ENCODE data around the gene NQO2. TPM values are rescaled to one million over a fixed set of nuclear protein-coding genes. Genes with fewer than 3 reads are reported as not detected.

NQO2 gene
- total and polyA plus RNA-seq, 2 of the 13 experiments (the other 11 are each of a cell fraction or from before 2014, with no cell fraction given): 32.2 to 56.5 TPM

GRCh38 chr6:2952557-2953095 lies 47.1 kb upstream of the NQO2 start (continued):
- TF ChIP-seq ZNF407 (CRISPR knock-in tag; IDR thresholded peaks at IDR 0.05; ENCODE audit: not compliant biosample characterization) (no peak), ZNF839 (CRISPR knock-in tag; IDR thresholded peaks at IDR 0.05; ENCODE audit: borderline replicate concordance) (no peak; the same call in 1 of the 2 replicates), ZNF768 (CRISPR knock-in tag; IDR thresholded peaks at IDR 0.05) (peak; percentile 64; the same call in 1 of the 2 replicates), ZNF274 (CRISPR knock-in tag; IDR thresholded peaks at IDR 0.05) (peak; percentile 82; the same call in 1 of the 2 replicates), PRDM15 (CRISPR knock-in tag; IDR thresholded peaks at IDR 0.05) (no peak), ZNF207 (IDR thresholded peaks at IDR 0.05; ENCODE audit: borderline replicate concordance) (no peak), ZNF562 (CRISPR knock-in tag; IDR thresholded peaks at IDR 0.05; ENCODE audit: borderline replicate concordance) (no peak), DNMT1 (CRISPR knock-in tag; IDR thresholded peaks at IDR 0.05) (0 out of 2 replicates have a peak, but pooled peaks have one; percentile 30), NR2F2 (IDR thresholded peaks at IDR 0.05; ENCODE audit: borderline replicate concordance, low read depth) (no peak; the same call in 1 of the 2 replicates), MLX (CRISPR knock-in tag; IDR thresholded peaks at IDR 0.05) (no peak), ZBTB1 (CRISPR knock-in tag; IDR thresholded peaks at IDR 0.05; ENCODE audit: borderline replicate concordance) (no peak), ZNF367 (CRISPR knock-in tag; IDR thresholded peaks at IDR 0.05; ENCODE audit: borderline replicate concordance) (no peak), POGZ (CRISPR knock-in tag; IDR thresholded peaks at IDR 0.05) (peak; percentile 89), ZFP82 (CRISPR knock-in tag; IDR thresholded peaks at IDR 0.05; ENCODE audit: borderline replicate concordance) (no peak), REXO4 (CRISPR knock-in tag; IDR thresholded peaks at IDR 0.05; ENCODE audit: borderline replicate concordance) (no peak), KMT2A (CRISPR knock-in tag; IDR thresholded peaks at IDR 0.05) (peak; percentile 54; the same call in 1 of the 2 replicates), CREM (IDR thresholded peaks at IDR 0.05) (0 out of 2 replicates have a peak, but pooled peaks have one; percentile 20), CREM (CRISPR knock-in tag; IDR thresholded peaks at IDR 0.05) (no peak)
